ENCODE data around the gene RAB11FIP3.

GRCh38 chr16:460787-461186, 35.3 kb downstream of the RAB11FIP3 start:
- TF ChIP-seq ETV6 (conservative IDR thresholded peaks at IDR 0.05 in 1 of 2, IDR thresholded peaks at IDR 0.05 in 1 of 2; ENCODE audit: borderline replicate concordance in 1 of 2, low read depth in 1 of 2) (no peak), TAF1 (IDR thresholded peaks at IDR 0.05; ENCODE audit: borderline replicate concordance, low read depth, low read length) (no peak), RAD21 (IDR thresholded peaks at IDR 0.05; ENCODE audit: insufficient read depth, low read depth, low read length) (no peak), USF2 (IDR thresholded peaks at IDR 0.05; ENCODE audit: borderline replicate concordance, low read depth, low read length) (no peak), NFYB (IDR thresholded peaks at IDR 0.05; ENCODE audit: insufficient read depth, low read depth, low read length) (no peak)
